GM20431 (cell line): ENCODE data around the gene RHOXF2B.

Experiments used
- in situ Hi-C: fragments of 300-500 bp; cut with MseI, MboI; formaldehyde crosslinking; loops from one replicate; pipeline ENCODE4 v1.15.0; 2020; ENCODE audit warnings: low sequenced_read_pairs; ENCODE audit not compliant: unreplicated experiment

RHOXF2B gene

DNA sequence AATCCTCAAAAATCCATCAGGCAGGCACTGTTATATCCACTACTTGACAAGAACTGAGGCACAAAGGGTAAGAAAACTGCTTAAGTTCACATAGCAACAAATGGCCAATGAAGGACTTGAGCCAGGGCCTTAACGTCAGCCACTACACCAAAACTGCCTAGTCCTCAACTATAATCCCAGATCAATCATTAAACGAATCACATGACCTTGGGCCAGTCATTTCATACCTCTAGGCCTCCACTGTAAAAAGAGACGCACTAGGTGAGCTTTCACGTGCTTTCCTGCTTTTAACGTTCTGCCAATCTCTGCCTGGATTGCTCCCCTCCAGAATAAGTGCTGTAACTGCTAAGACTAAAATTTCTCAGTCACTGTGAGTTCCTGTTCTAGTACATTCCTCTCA lies 54.7 kb downstream of the RHOXF2B start:
- in situ Hi-C loops = no loop called here
